Endothelial cell of umbilical vein (primary cell): ENCODE results near the gene TMEM213. TPM values are rescaled to one million over a fixed set of nuclear protein-coding genes. Genes with fewer than 3 reads are reported as not detected.

Experiments used
- BruUV-seq: library from RNA; stranded (reverse); fragments of 400-500 nt; replicated peaks from 2 replicates; lab custom pipeline; 2021; lab: Mats Ljungman, UMichigan
- CTCF ChIA-PET: fragments of 300-600, 350-600 bp; sonication (Branson Sonifier 250); formaldehyde crosslinking; loops from one replicate; lab custom pipeline; 2021; ENCODE audit warnings: antibody characterized with exemption, inconsistent platforms; lab: Charles Lee
- POLR2A ChIA-PET: fragments of 300-600, 350-600 bp; sonication (Branson Sonifier 250); formaldehyde crosslinking; loops from one replicate; lab custom pipeline; 2021; ENCODE audit warnings: antibody characterized with exemption, inconsistent platforms; lab: Charles Lee
- DNase-seq: peaks from one replicate; pipeline ENCODE4 v3.0.0-alpha.2; 2011; ENCODE audit warnings: low read depth, low spot score
- FAIRE-seq: peaks from 2 replicates; lab custom pipeline; 2011; peaks lifted over from hg19 to GRCh38; lab: Jason Lieb, UNC
- H2AFZ ChIP-seq: 2 replicates; pipeline ENCODE4 v1.6.0; 2012; ENCODE audit warnings: low read depth, low read length, control low read depth, inconsistent platforms
- H3K27ac ChIP-seq: 2 replicates; pipeline ENCODE4 v1.5.1; 2011; ENCODE audit warnings: low read depth, mild to moderate bottlenecking, control low read depth, low read length, moderate library complexity; ENCODE audit not compliant: insufficient read depth
- H3K27me3 ChIP-seq, 2 experiments: 2 replicates each; pipeline versions ENCODE4 v1.6.0 to v1.6.1; 2011; ENCODE audit warnings: low read length in 2 of 2, mixed read lengths in 1 of 2; ENCODE audit not compliant: control insufficient read depth in 2 of 2, insufficient read depth in 2 of 2
- H3K36me3 ChIP-seq, 2 experiments: 2 replicates in 1 of 2; 3 replicates in 1 of 2; pipeline ENCODE4 v1.5.1; 2011; ENCODE audit warnings: low read length in 2 of 2, mild to moderate bottlenecking in 1 of 2, moderate library complexity in 1 of 2; ENCODE audit not compliant: control insufficient read depth in 2 of 2, insufficient read depth in 2 of 2; ENCODE audit errors: extremely low read depth in 1 of 2
- H3K4me1 ChIP-seq: 3 replicates; pipeline ENCODE4 v1.5.1; 2011; ENCODE audit warnings: mild to moderate bottlenecking, low read length; ENCODE audit not compliant: control insufficient read depth, insufficient read depth; ENCODE audit errors: extremely low read depth
- H3K4me2 ChIP-seq: 2 replicates; pipeline ENCODE4 v1.6.1; 2011; ENCODE audit warnings: low read length, control low read depth, mixed read lengths; ENCODE audit not compliant: insufficient read depth
- H3K4me3 ChIP-seq, 3 experiments: fragments of 200-600 bp in 1 of 3; sonication (generic), shearing (Covaris generic) in 1 of 3; replicated peaks in 1 of 3; 2 replicates each; pipeline ENCODE4 v1.5.1; 2011 to 2016; ENCODE audit warnings: control low read depth in 3 of 3, low read length in 3 of 3, mild to moderate bottlenecking in 2 of 3, inconsistent platforms in 1 of 3, low read depth in 1 of 3, moderate library complexity in 1 of 3; ENCODE audit not compliant: insufficient read depth in 1 of 3
- H3K79me2 ChIP-seq: 2 replicates; pipeline ENCODE4 v1.6.0; 2012; ENCODE audit warnings: low read length, inconsistent platforms; ENCODE audit not compliant: control insufficient read depth, insufficient read depth
- H3K9ac ChIP-seq: replicated peaks from 2 replicates; pipeline ENCODE3; 2011; ENCODE audit warnings: low read length, control low read depth; ENCODE audit not compliant: insufficient read depth; ENCODE audit errors: extremely low read depth
- H3K9me1 ChIP-seq: replicated peaks from 3 replicates; pipeline ENCODE4 v1.6.0; 2011; ENCODE audit warnings: mild to moderate bottlenecking, low read length; ENCODE audit not compliant: control insufficient read depth, insufficient read depth; ENCODE audit errors: extremely low read depth
- H3K9me3 ChIP-seq: replicated peaks from 2 replicates; pipeline ENCODE4 v1.5.1; 2012; ENCODE audit warnings: low read length, inconsistent platforms; ENCODE audit not compliant: control insufficient read depth, insufficient read depth
- H4K20me1 ChIP-seq: replicated peaks from 2 replicates; pipeline ENCODE3; 2011; ENCODE audit warnings: mild to moderate bottlenecking, low read length; ENCODE audit not compliant: control insufficient read depth, insufficient read depth; ENCODE audit errors: extremely low read depth
- CTCF ChIP-seq, 2 donors: IDR thresholded peaks; 1 replicate in 1 of 2; 2 replicates in 1 of 2; pipeline ENCODE4 v1.5.1; 2011; ENCODE audit warnings: low read length in 2 of 2, mild to moderate bottlenecking in 2 of 2, moderate library complexity in 2 of 2, control low read depth in 1 of 2, inconsistent platforms in 1 of 2, low read depth in 1 of 2; ENCODE audit not compliant: insufficient read depth in 1 of 2; ENCODE audit errors: extremely low read depth in 1 of 2
- EZH2 ChIP-seq: IDR thresholded peaks from 2 replicates; pipeline ENCODE4 v1.6.1; 2012; ENCODE audit warnings: borderline replicate concordance, low read depth, mild to moderate bottlenecking, moderate library complexity, low read length, inconsistent platforms; ENCODE audit not compliant: severe bottlenecking
- FOS ChIP-seq: IDR thresholded peaks from 2 replicates; pipeline ENCODE4 v1.6.1; 2011; ENCODE audit warnings: mild to moderate bottlenecking, low read length, moderate library complexity, borderline replicate concordance; ENCODE audit not compliant: insufficient read depth
- GATA2 ChIP-seq: IDR thresholded peaks from 2 replicates; pipeline ENCODE4 v1.7.0; 2011; ENCODE audit warnings: low read depth, mild to moderate bottlenecking, moderate library complexity, mixed read lengths, low read length; ENCODE audit not compliant: insufficient read length, insufficient read depth
- JUN ChIP-seq: IDR thresholded peaks from 2 replicates; pipeline ENCODE4 v1.6.1; 2011; ENCODE audit warnings: borderline replicate concordance, low read depth; ENCODE audit not compliant: insufficient read length, insufficient read depth
- MYC ChIP-seq: IDR thresholded peaks from one replicate; pipeline ENCODE4 v1.6.1; 2011; ENCODE audit warnings: mild to moderate bottlenecking, low read depth, low read length
- POLR2A ChIP-seq: IDR thresholded peaks from 2 replicates; pipeline ENCODE4 v1.6.1; 2012; ENCODE audit warnings: low read depth, mild to moderate bottlenecking, control low read depth, low read length
- POLR2AphosphoS5 ChIP-seq: IDR thresholded peaks from 2 replicates; pipeline ENCODE4 v1.6.1; 2012; ENCODE audit warnings: low read depth, mild to moderate bottlenecking, control low read depth, low read length, moderate library complexity; ENCODE audit not compliant: insufficient read depth
- dilution Hi-C: fragments of 300-500 bp; cut with MboI; formaldehyde crosslinking; loops from one replicate; pipeline ENCODE4 v1.15.0; 2019; ENCODE audit warnings: low sequenced_read_pairs; ENCODE audit not compliant: extremely low pct_ligation_motif_present
- intact Hi-C: fragments of 100-400 bp; cut with micrococcal nuclease; formaldehyde crosslinking; loops from one replicate; pipeline ENCODE4 v1.10.0; 2022
- polyA plus RNA-seq, 4 experiments: library from polyadenylated mRNA; depleted of rRNA in 3 of 4; stranded (reverse) in 3 of 4; unstranded in 1 of 4; fragments of >200 nt; gene quantifications; 2 replicates each; pipeline versions ENCODE4 v1.2.1 to v1.2.3, GENCODE V29; 2011 to 2012; ENCODE audit warnings: missing spikeins in 1 of 4
- total RNA-seq: library from RNA; stranded (reverse); gene quantifications from 2 replicates; pipeline ENCODE4 v1.2.3, GENCODE V29; 2021
- TF ChIP-seq, protein P1 (sequence below): IDR thresholded peaks from 2 replicates; pipeline ENCODE4 v1.6.1; 2011; ENCODE audit not compliant: insufficient read depth, insufficient read length

The TMEM213 gene
- total and polyA plus RNA-seq, 2 donors (not counting 3 experiments of a cell fraction or from before 2014, with no cell fraction given): not detected

- H3K4me2 ChIP-seq: no peak overlapping the region
- TF ChIP-seq MYC: no peak
- TF ChIP-seq FOS: no peak
- TF ChIP-seq POLR2AphosphoS5: no peak
- no peak for TF ChIP-seq GATA2
- no peak for TF ChIP-seq CTCF (IDR thresholded peaks at IDR 0.05; ENCODE audit: extremely low read depth in 1 of 2, insufficient read depth in 1 of 2, low read depth in 1 of 2, low read length in 2 of 2)
- TF ChIP-seq POLR2A: no peak
- TF ChIP-seq JUN: no peak
- TF ChIP-seq, protein P1, sequence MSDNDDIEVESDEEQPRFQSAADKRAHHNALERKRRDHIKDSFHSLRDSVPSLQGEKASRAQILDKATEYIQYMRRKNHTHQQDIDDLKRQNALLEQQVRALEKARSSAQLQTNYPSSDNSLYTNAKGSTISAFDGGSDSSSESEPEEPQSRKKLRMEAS: no peak
- TF ChIP-seq EZH2: no peak
- H2AFZ ChIP-seq: no peak overlapping the region
- H3K9me1 ChIP-seq: no peaks in the 10 kb centered on the region
- FAIRE-seq (no peak), DNase-seq (no peak)
- no peak overlapping the region for H3K27ac ChIP-seq
- H3K79me2 ChIP-seq: no peaks in the 10 kb centered on the region
- BruUV-seq: no TSS peak
- no peaks in the 10 kb centered on the region for H3K9me3 ChIP-seq
- CTCF ChIA-PET: no interaction called here
- H3K9ac ChIP-seq: no peak overlapping the region
- POLR2A ChIA-PET: no interaction called here
- dilution Hi-C loops (no loop called here), intact Hi-C loops (no loop called here)
- no peaks in the 10 kb centered on the region for H3K4me1 ChIP-seq
- H3K27me3 ChIP-seq: no peaks in the 10 kb centered on the region
- H3K4me3 ChIP-seq: no peak overlapping the region
- no peaks in the 10 kb centered on the region for H3K36me3 ChIP-seq
- H4K20me1 ChIP-seq: no peaks in the 10 kb centered on the region
Measured at GRCh38 chr7:138750901-138751464, 46.8 kb upstream of the TMEM213 start.
